HCT116 (cell line): ENCODE measurements around the gene PPFIBP1.

Experiments
- CBX3 ChIP-seq: IDR thresholded peaks from 2 replicates; pipeline ENCODE4 v1.6.1; 2012; ENCODE audit warnings: low read depth
- CTCF ChIP-seq, 3 experiments: fragments of 200-600 bp in 1 of 3; sonication (generic) in 1 of 3; IDR thresholded peaks in 2 of 3; conservative IDR thresholded peaks in 1 of 3; 2 replicates each; pipeline ENCODE4 v1.5.1; 2012 to 2017; ENCODE audit warnings: low read depth in 2 of 3, low read length in 2 of 3, antibody characterized with exemption in 1 of 3, borderline replicate concordance in 1 of 3, control low read depth in 1 of 3, mild to moderate bottlenecking in 1 of 3, mixed read lengths in 1 of 3, mixed run types in 1 of 3, moderate library complexity in 1 of 3; ENCODE audit not compliant: insufficient read depth in 1 of 3
- JUND ChIP-seq: IDR thresholded peaks from 2 replicates; pipeline ENCODE4 v1.6.1; 2012
- POLR2A ChIP-seq: IDR thresholded peaks from 2 replicates; pipeline ENCODE4 v1.7.0; 2011; ENCODE audit warnings: borderline replicate concordance; ENCODE audit not compliant: insufficient read depth, insufficient read length; ENCODE audit errors: extremely low read depth
- POLR2AphosphoS5 ChIP-seq: IDR thresholded peaks from 2 replicates; pipeline ENCODE4 v1.6.1; 2011; ENCODE audit warnings: mild to moderate bottlenecking, low read depth, low read length, moderate library complexity

- TF ChIP-seq JUND (no peak), CTCF (IDR thresholded peaks at IDR 0.05 in 2 of 3, conservative IDR thresholded peaks at IDR 0.05 in 1 of 3; ENCODE audit: borderline replicate concordance in 1 of 3, insufficient read depth in 1 of 3, low read depth in 2 of 3, low read length in 2 of 3) (no peak), POLR2A (no peak), POLR2AphosphoS5 (no peak), CBX3 (no peak)
Measured at GRCh38 chr12:27711967-27712366, 188.0 kb downstream of the PPFIBP1 start.
